Renal cortex interstitium (tissue), 11 donors: ENCODE data around the gene ASMTL. TPM values are rescaled to one million over a fixed set of nuclear protein-coding genes. Genes with fewer than 3 reads are reported as not detected.
"Not testable (repeated sequence)": the region's sequence is repeated elsewhere in the genome, so short reads cannot be mapped to it uniquely, and the experiment has no call there.

Source experiments
- DNase-seq, 11 donors: peaks; one replicate each; pipeline ENCODE4 v3.0.0-alpha.2; 2013; ENCODE audit warnings: low read depth in 9 of 11, low spot score in 4 of 11; ENCODE audit errors: extremely low read depth in 1 of 11
- polyA plus RNA-seq, 3 donors: library from polyadenylated mRNA; unstranded; fragments of 120-200 nt; gene quantifications; one replicate each; pipeline ENCODE4 v1.2.1, GENCODE V29; 2013; ENCODE audit not compliant: insufficient read length in 3 of 3

Gene ASMTL
- polyA plus RNA-seq, 3 donors = 35.7 to 50.5 (median 37.1) TPM

- DNase-seq = not testable (repeated sequence)
Measured at GRCh38 chrX:1446984-1447968, 5.4 kb downstream of the ASMTL start.

- DNase-seq = no peak
Measured at GRCh38 chrX:1444561-1445500, 7.9 kb downstream of the ASMTL start.

- DNase-seq = no peak
Measured at GRCh38 chrX:1443496-1444075, 9.1 kb downstream of the ASMTL start.

GRCh38 chrX:1442724-1443367 is 9.9 kb downstream of the ASMTL start:
- no peak for DNase-seq

DNA sequence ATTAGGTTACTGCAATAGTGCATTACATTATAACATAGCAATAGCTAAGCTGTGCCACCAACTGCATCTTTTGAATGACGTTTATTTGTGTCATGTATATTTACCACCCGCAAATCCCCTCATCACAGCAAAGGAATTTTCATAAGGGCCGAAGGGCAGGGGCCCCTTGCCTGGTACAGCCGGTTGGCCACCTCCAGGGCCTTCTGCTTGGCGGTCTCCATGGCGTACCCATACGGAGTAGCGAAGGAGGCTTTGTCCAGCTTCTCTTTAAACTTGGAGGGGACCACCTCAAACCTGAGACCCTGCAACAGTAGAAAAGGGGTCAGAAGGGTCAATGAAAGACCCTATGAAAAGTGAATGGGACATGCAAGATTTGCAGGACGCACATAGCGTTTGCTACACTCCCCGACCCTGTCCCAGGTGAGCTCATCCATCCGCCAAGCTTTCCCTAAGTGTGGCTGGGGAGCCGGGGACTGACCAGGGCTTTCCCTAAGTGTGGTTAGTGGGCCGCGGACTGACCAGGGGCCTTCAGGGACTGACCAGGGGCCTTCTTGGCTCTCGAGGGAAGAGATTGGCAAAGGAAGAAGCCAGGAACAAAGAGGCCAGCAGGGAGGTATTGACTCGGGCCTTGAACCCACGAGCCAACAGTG is 10.6 kb downstream of the ASMTL start:
- DNase-seq = no peak

DNA sequence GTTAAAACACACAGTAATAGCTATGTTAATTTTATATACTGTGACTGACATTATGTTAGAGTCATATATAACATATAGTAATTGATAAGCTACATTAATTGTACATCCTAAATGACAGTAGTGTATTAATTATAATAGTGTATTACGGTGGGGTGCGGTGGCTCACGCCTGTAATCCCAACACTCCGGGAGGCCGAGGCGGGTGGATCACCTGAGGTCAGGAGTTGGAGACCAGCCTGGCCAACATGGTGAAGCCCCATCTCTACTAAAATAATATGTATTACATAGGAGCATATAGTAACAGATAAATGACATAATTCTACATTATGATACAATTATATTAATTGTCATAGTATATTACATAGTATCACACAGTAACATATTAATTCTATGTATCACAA is 12.2 kb downstream of the ASMTL start:
- DNase-seq = no peak

DNA sequence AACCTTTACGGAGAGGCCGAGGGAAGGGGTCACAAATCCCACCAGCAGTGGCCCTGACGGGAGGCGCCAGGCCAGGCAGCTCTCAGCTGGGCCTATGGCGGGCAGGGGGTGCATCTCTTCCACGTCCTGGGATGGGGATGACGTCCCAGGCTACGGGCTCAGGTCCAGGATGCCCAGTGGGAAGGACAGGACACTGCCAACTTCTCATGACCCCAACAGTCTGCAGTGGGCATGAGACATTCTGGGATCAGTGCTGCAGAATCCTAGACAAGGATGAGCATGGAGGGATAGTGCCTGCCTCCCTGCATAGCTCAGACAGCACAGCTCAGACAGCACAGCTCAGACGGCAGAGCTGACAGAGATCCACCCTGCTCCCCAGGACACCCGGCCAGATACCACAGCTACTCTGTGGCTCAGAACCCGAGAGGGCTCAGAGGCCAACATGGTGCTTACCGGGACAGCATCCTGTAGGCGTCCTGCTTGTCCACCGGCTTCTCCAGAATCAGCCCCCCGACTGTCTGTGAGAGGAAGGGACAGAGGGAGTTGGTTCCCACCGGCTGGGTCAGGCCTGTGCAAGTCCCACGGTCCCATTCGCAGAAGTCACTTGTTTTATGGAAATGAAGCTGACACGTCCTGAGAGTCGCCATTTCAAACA is 17.3 kb downstream of the ASMTL start:
- no peak for DNase-seq

GRCh38 chrX:1434871-1435240 is 17.9 kb downstream of the ASMTL start:
- DNase-seq = no peak

- no peak for DNase-seq
Measured at GRCh38 chrX:1433646-1434357, 18.9 kb downstream of the ASMTL start.

DNA sequence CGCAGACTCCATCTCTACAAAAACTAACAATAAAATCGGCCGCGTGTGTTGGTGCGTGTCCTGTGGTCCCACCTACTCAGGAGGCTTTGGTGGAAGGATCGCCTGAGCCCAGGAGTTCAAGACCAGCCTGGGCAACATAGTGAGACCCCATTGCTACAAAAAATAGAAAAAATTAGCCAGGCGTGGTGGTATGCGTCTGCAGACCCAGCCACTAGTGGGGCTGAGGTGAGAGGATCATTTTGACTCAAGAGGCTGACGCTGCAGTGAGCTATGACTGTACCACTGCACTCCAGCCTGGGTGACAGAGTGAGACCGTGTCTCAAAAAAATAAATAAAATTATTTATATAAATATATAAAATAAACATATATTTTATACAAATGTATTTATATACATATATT is 22.3 kb downstream of the ASMTL start:
- DNase-seq = no peak

- DNase-seq = no peak
Measured at GRCh38 chrX:1427756-1428155, 25.0 kb downstream of the ASMTL start.

GRCh38 chrX:1426321-1426720 is 26.4 kb downstream of the ASMTL start:
- DNase-seq = not testable (repeated sequence)

- DNase-seq = no peak
Measured at GRCh38 chrX:1425381-1425780, 27.3 kb downstream of the ASMTL start.

GRCh38 chrX:1424147-1424851 is 28.4 kb downstream of the ASMTL start:
- DNase-seq = no peak

GRCh38 chrX:1423215-1423614 is 29.5 kb downstream of the ASMTL start:
- no peak for DNase-seq

DNA sequence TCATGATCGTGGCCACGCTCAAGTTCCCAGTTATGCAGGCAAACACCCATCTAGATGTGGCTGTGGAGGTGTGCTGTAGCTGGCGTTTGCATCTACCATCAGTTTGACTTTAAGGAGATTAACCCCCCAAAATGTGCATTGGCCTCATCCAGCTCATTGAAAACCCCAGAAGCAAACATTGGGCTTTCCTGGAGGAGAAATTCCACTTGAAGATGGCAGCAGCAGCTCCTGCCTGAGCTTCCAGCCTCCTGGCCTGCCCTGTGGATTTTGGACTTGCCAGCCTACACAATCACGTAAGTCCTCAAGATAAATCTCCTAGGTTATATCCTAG is 30.6 kb downstream of the ASMTL start:
- no peak for DNase-seq
